H1 (cell line): Measurements from ENCODE around the gene CD151. TPM values are rescaled to one million over a fixed set of nuclear protein-coding genes. Genes with fewer than 3 reads are reported as not detected.

Source experiments
- CTCF ChIA-PET: fragments of 300-600 bp; sonication (Branson Sonifier 250); formaldehyde crosslinking; loops from one replicate; lab custom pipeline; 2021; ENCODE audit not compliant: partially characterized antibody; lab: Charles Lee
- POLR2A ChIA-PET: fragments of 300-600 bp; sonication (Branson Sonifier 250); formaldehyde crosslinking; loops from one replicate; lab custom pipeline; 2021; ENCODE audit warnings: inconsistent platforms; ENCODE audit not compliant: partially characterized antibody; lab: Charles Lee
- DNase-seq, 2 experiments: peaks; one replicate each; pipeline versions ENCODE4 v3.0.0 to v3.0.0-alpha.2; 2010 to 2022; ENCODE audit warnings: low spot score in 2 of 2, low read depth in 1 of 2, mixed read lengths in 1 of 2
- FAIRE-seq: peaks from 2 replicates; lab custom pipeline; 2011; peaks lifted over from hg19 to GRCh38; lab: Jason Lieb, UNC
- H2AFZ ChIP-seq: 2 replicates; pipeline ENCODE4 v1.8.1; 2012; ENCODE audit warnings: low read length, inconsistent platforms
- H2AK5ac ChIP-seq: 2 replicates; pipeline ENCODE4 v1.6.1; 2013; ENCODE audit warnings: low read depth, low read length
- H2BK120ac ChIP-seq: replicated peaks from 2 replicates; pipeline ENCODE3; 2013; ENCODE audit warnings: low read depth, low read length, inconsistent platforms
- H2BK12ac ChIP-seq: 2 replicates; pipeline ENCODE4 v1.6.1; 2013; ENCODE audit warnings: low read depth, low read length
- H2BK15ac ChIP-seq: 2 replicates; pipeline ENCODE4 v1.6.1; 2013; ENCODE audit warnings: low read length
- H2BK20ac ChIP-seq: 2 replicates; pipeline ENCODE4 v1.6.1; 2013; ENCODE audit warnings: low read length
- H2BK5ac ChIP-seq: 2 replicates; pipeline ENCODE4 v1.6.1; 2013; ENCODE audit warnings: low read depth, low read length
- H3K14ac ChIP-seq: 2 replicates; pipeline ENCODE4 v1.6.1; 2013; ENCODE audit warnings: inconsistent platforms; ENCODE audit not compliant: insufficient read length
- H3K18ac ChIP-seq: 2 replicates; pipeline ENCODE4 v1.6.1; 2013; ENCODE audit warnings: low read length; ENCODE audit errors: extremely low read depth
- H3K23ac ChIP-seq: 2 replicates; pipeline ENCODE4 v1.6.1; 2013; ENCODE audit warnings: inconsistent platforms; ENCODE audit not compliant: insufficient read length
- H3K23me2 ChIP-seq: 2 replicates; pipeline ENCODE4 v1.6.1; 2013; ENCODE audit warnings: low read depth, low read length
- H3K27ac ChIP-seq: 2 replicates; pipeline ENCODE4 v1.6.1; 2011; ENCODE audit warnings: low read depth, low read length, inconsistent platforms
- H3K27me3 ChIP-seq, 4 experiments: replicated peaks in 1 of 4; 1 replicate in 1 of 4; 2 replicates in 3 of 4; pipeline versions ENCODE4 v1.6.1 to v1.8.1; 2011 to 2013; ENCODE audit warnings: low read length in 3 of 4, mild to moderate bottlenecking in 3 of 4, inconsistent platforms in 2 of 4, mixed read lengths in 2 of 4, moderate library complexity in 1 of 4; ENCODE audit not compliant: control insufficient read depth in 3 of 4, insufficient read depth in 3 of 4; ENCODE audit errors: extremely low read depth in 1 of 4
- H3K36me3 ChIP-seq, 4 experiments: 2 replicates each; pipeline versions ENCODE4 v1.6.1 to v1.8.1; 2011 to 2013; ENCODE audit warnings: mild to moderate bottlenecking in 4 of 4, low read length in 3 of 4, moderate library complexity in 2 of 4, control low read depth in 1 of 4, inconsistent platforms in 1 of 4; ENCODE audit not compliant: insufficient read depth in 4 of 4, control insufficient read depth in 2 of 4
- H3K4ac ChIP-seq: replicated peaks from 2 replicates; pipeline ENCODE3; 2013; ENCODE audit warnings: low read length, low read depth, mixed read lengths, inconsistent platforms; ENCODE audit not compliant: insufficient read length
- H3K4me1 ChIP-seq, 4 experiments: replicated peaks in 1 of 4; 1 replicate in 1 of 4; 2 replicates in 3 of 4; pipeline versions ENCODE4 v1.6.1 to v1.8.1; 2011 to 2013; ENCODE audit warnings: low read length in 3 of 4, inconsistent platforms in 2 of 4, mixed read lengths in 1 of 4; ENCODE audit not compliant: insufficient read depth in 4 of 4, control insufficient read depth in 3 of 4
- H3K4me2 ChIP-seq, 2 experiments: 2 replicates each; pipeline versions ENCODE4 v1.6.1 to v1.8.1; 2011 to 2013; ENCODE audit warnings: low read depth in 2 of 2, low read length in 2 of 2, control low read depth in 1 of 2, inconsistent platforms in 1 of 2, mild to moderate bottlenecking in 1 of 2; ENCODE audit not compliant: insufficient read depth in 1 of 2
- H3K4me3 ChIP-seq, 4 experiments: fragments of 200-600, 300-600 bp in 1 of 4; sonication (generic), shearing (Covaris generic), sonication (Bioruptor Twin) in 1 of 4; 2 replicates each; pipeline versions ENCODE4 v1.5.1 to v1.8.1; 2011 to 2016; ENCODE audit warnings: low read length in 4 of 4, low read depth in 3 of 4, control low read depth in 2 of 4, inconsistent platforms in 2 of 4, mild to moderate bottlenecking in 2 of 4, mixed read lengths in 1 of 4, moderate library complexity in 1 of 4; ENCODE audit not compliant: insufficient read depth in 2 of 4; ENCODE audit errors: extremely low read depth in 1 of 4
- H3K56ac ChIP-seq: replicated peaks from 2 replicates; pipeline ENCODE3; 2013; ENCODE audit warnings: low read depth, mild to moderate bottlenecking, mixed read lengths, low read length, inconsistent platforms; ENCODE audit not compliant: insufficient read length
- H3K79me1 ChIP-seq: 2 replicates; pipeline ENCODE4 v1.6.1; 2013; ENCODE audit warnings: low read depth, low read length, control low read depth
- H3K79me2 ChIP-seq, 2 experiments: 2 replicates each; pipeline versions ENCODE4 v1.6.1 to v1.8.1; 2012 to 2013; ENCODE audit warnings: low read length in 2 of 2, mild to moderate bottlenecking in 2 of 2, inconsistent platforms in 1 of 2; ENCODE audit not compliant: insufficient read depth in 2 of 2, control insufficient read depth in 1 of 2
- H3K9ac ChIP-seq, 4 experiments: replicated peaks in 1 of 4; 1 replicate in 1 of 4; 2 replicates in 3 of 4; pipeline versions ENCODE4 v1.6.1 to v1.8.1; 2011 to 2013; ENCODE audit warnings: low read depth in 3 of 4, low read length in 3 of 4, control low read depth in 2 of 4, mild to moderate bottlenecking in 2 of 4, moderate library complexity in 2 of 4, inconsistent platforms in 1 of 4; ENCODE audit errors: extremely low read depth in 1 of 4
- H3K9me3 ChIP-seq, 2 experiments: 2 replicates each; pipeline versions ENCODE4 v1.6.1 to v1.8.1; 2012 to 2013; ENCODE audit warnings: mild to moderate bottlenecking in 2 of 2, moderate library complexity in 2 of 2, control low read depth in 1 of 2, inconsistent platforms in 1 of 2, low read depth in 1 of 2, low read length in 1 of 2, mixed read lengths in 1 of 2; ENCODE audit not compliant: insufficient read depth in 2 of 2
- H4K20me1 ChIP-seq, 2 experiments: replicated peaks in 1 of 2; 2 replicates each; pipeline versions ENCODE3 to v1.8.1; 2011 to 2013; ENCODE audit warnings: inconsistent platforms in 2 of 2, low read length in 2 of 2, mild to moderate bottlenecking in 1 of 2; ENCODE audit not compliant: insufficient read depth in 2 of 2, control insufficient read depth in 1 of 2
- H4K5ac ChIP-seq: 2 replicates; pipeline ENCODE4 v1.6.1; 2013; ENCODE audit warnings: low read length, low read depth, mixed read lengths, inconsistent platforms; ENCODE audit not compliant: insufficient read length
- H4K8ac ChIP-seq: 2 replicates; pipeline ENCODE4 v1.8.0; 2013; ENCODE audit warnings: mild to moderate bottlenecking, moderate library complexity, low read length, inconsistent platforms; ENCODE audit not compliant: insufficient read depth; ENCODE audit errors: extremely low read depth
- H4K91ac ChIP-seq: replicated peaks from 2 replicates; pipeline ENCODE3; 2013; ENCODE audit warnings: low read length, mixed read lengths, inconsistent platforms; ENCODE audit not compliant: insufficient read length
- BACH1 ChIP-seq: IDR thresholded peaks from 2 replicates; pipeline ENCODE4 v1.6.1; 2012; ENCODE audit warnings: low read length, improper control_type of control experiment
- CEBPB ChIP-seq: IDR thresholded peaks from 2 replicates; pipeline ENCODE4 v1.6.1; 2012; ENCODE audit warnings: low read depth, low read length
- HDAC2 ChIP-seq, 2 experiments: fragments of 300-600 bp in 1 of 2; sonication (generic) in 1 of 2; IDR thresholded peaks; 2 replicates each; pipeline ENCODE4 v1.6.1; 2011 to 2012; ENCODE audit warnings: low read depth in 2 of 2, low read length in 2 of 2, mild to moderate bottlenecking in 2 of 2, moderate library complexity in 2 of 2, borderline replicate concordance in 1 of 2, inconsistent platforms in 1 of 2
- MAX ChIP-seq: IDR thresholded peaks from 2 replicates; pipeline ENCODE4 v1.6.1; 2012; ENCODE audit warnings: inconsistent platforms
- PHF8 ChIP-seq: fragments of 200-600 bp; sonication (generic); conservative IDR thresholded peaks from 2 replicates; pipeline ENCODE4 v1.7.1; 2012; ENCODE audit warnings: low read depth, mild to moderate bottlenecking, inconsistent platforms, low read length, moderate library complexity
- POLR2AphosphoS5 ChIP-seq: IDR thresholded peaks from 2 replicates; pipeline ENCODE4 v1.6.1; 2011; ENCODE audit warnings: low read depth, low read length
- SIN3A ChIP-seq, 2 experiments: IDR thresholded peaks in 1 of 2; conservative IDR thresholded peaks in 1 of 2; 2 replicates each; pipeline ENCODE4 v1.6.1; 2011 to 2012; ENCODE audit warnings: low read length in 2 of 2, improper control_type of control experiment in 1 of 2, low read depth in 1 of 2, mild to moderate bottlenecking in 1 of 2
- TAF1 ChIP-seq: IDR thresholded peaks from 2 replicates; pipeline ENCODE4 v1.6.1; 2011; ENCODE audit warnings: mild to moderate bottlenecking, low read depth, low read length
- TAF7 ChIP-seq: optimal IDR thresholded peaks from 2 replicates; pipeline ENCODE3; 2011; ENCODE audit warnings: low read depth, mild to moderate bottlenecking, inconsistent platforms, low read length, moderate library complexity, borderline replicate concordance
- TBP ChIP-seq: IDR thresholded peaks from 2 replicates; pipeline ENCODE4 v1.6.1; 2011; ENCODE audit warnings: low read depth, low read length, improper control_type of control experiment
- WGBS, 2 experiments: shearing (Covaris generic) in 1 of 2; methylation state at CpG; one replicate each; pipeline versions ENCODE4 v1.1.6 to v1.1.7; 2013 to 2015; ENCODE audit warnings: low lambda C conversion rate in 2 of 2, mixed read lengths in 2 of 2, inconsistent platforms in 1 of 2, low coverage in 1 of 2, missing lambda C conversion rate in 1 of 2; ENCODE audit not compliant: insufficient replicate concordance in 2 of 2, insufficient coverage in 1 of 2, insufficient read length in 1 of 2; ENCODE audit errors: extremely low coverage in 1 of 2, missing lambda C conversion rate in 1 of 2; 5-methylcytosine and 5-hydroxymethylcytosine counted together
- polyA plus RNA-seq, 7 experiments: library from polyadenylated mRNA; depleted of rRNA in 3 of 7; stranded (reverse) in 5 of 7; unstranded in 2 of 7; fragments of >200 nt in 5 of 7; fragments of 200-250 nt in 2 of 7; gene quantifications; 1 replicate in 5 of 7; 2 replicates in 1 of 7; 4 replicates in 1 of 7; pipeline versions ENCODE4 v1.2.1 to v1.2.3, GENCODE V29; 2011 to 2013; ENCODE audit warnings: missing spikeins in 2 of 7, mixed read lengths in 2 of 7
- total RNA-seq: library from RNA; stranded (reverse); fragmentation: NEBNext Ultra II Directional; extraction: Animal tissue kit (Norgen Biotek cat#: 25700); gene quantifications from 2 replicates; pipeline ENCODE4 v1.2.1, GENCODE V29; 2021

CD151 gene
- total and polyA plus RNA-seq, 2 of the 8 experiments (the other 6 are each of a cell fraction or from before 2014, with no cell fraction given) = 101 to 212 TPM

DNA sequence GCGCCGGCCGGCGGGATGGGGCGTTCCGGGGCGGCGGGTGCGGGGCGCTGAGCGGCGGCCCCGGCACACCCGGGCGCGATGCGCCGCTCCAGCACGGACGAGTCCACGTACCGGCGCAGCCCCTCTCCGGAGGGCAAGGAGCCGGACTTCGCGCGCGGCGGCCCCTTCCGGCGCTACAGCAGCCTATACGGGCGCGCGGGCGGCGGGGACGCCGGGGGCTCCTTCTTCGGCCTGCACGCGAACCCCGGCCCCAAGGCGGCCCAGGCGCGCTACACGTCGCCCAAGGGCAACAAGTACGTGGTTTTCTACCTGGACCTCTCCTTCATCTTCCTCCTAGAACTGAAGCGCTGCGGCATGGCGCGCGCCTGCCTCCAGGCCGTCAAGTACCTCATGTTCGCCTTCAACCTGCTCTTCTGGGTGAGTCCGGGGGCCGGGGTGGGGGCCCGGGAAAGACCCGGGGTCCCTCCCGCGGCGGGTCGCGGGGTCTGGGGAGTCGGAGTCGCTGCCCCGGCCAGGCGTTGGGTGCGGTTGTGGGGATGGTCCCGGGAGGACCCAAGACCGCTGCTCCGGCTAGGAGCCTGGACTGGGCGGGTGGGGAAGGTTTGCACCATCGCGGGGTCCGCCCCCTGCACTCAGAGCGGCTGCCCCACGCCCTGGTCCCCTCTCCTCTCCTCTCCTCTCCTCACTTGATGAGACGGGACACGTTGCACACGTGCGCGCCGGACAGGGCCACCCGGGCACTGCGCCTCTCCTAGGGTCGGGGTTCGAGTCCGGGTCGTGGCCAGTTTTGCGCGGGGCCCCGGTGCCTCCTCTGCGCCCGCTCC is 17.4 kb downstream of the CD151 start:
- 4% methylated on average over 48 of the region's 97 CpGs; no CpG with 5 or more reads in 1 of the 2 experiments for WGBS, 2 experiments

More for the DNA sequence above, 17.4 kb downstream of the CD151 start:
- TF ChIP-seq TBP (0 out of 2 replicates have a peak, but pooled peaks have one; percentile 13), CEBPB (no peak), BACH1 (peak; percentile 9; the same call in 1 of the 2 replicates), TAF1 (0 out of 2 replicates have a peak, but pooled peaks have one; percentile 4), TAF7 (no peak), SIN3A (conservative IDR thresholded peaks at IDR 0.05 in 1 of 2, IDR thresholded peaks at IDR 0.05 in 1 of 2; ENCODE audit: low read depth in 1 of 2, low read length in 2 of 2) (0 out of 4 replicates have a peak, but pooled peaks of 1 of the 2 experiments have one; percentile 61), HDAC2 (IDR thresholded peaks at IDR 0.05; ENCODE audit: borderline replicate concordance in 1 of 2, low read depth in 2 of 2, low read length in 2 of 2) (no peak), POLR2AphosphoS5 (no peak), PHF8 (peak; percentile 19; the same call in 1 of the 2 replicates), MAX (no peak; the same call in 1 of the 2 replicates)
- TF ChIP-seq, all 59 proteins: peak for 5
- Histone ChIP-seq H2BK12ac (no peak overlapping the region), H2AK5ac (no peak overlapping the region), H3K18ac (no peak overlapping the region; the same call in 1 of the 2 replicates), H3K23ac (no peak overlapping the region), H2BK5ac (no peak overlapping the region), H3K9ac (peak overlapping the region in 2 of 4 experiments; percentile 6 to 58; a peak in 2 of 7 replicates), H3K36me3 (no peaks in the 10 kb centered on the region), H4K8ac (no peak overlapping the region), H4K20me1 (peaks cover 15 to 38% of the 10 kb centered on the region in 2 experiments), H2BK120ac (no peak overlapping the region), H3K56ac (no peak overlapping the region), H3K4ac (no peak overlapping the region), H3K27ac (no peak overlapping the region), H3K4me1 (peaks cover 0 to 45% (median 27%) of the 10 kb centered on the region in 4 experiments; a peak in 6 of 7 replicates), H2AFZ (no peak overlapping the region), H2BK20ac (no peak overlapping the region), H3K79me1 (peaks cover 2% of the 10 kb centered on the region; the same call in 1 of the 2 replicates), H3K14ac (no peak overlapping the region), H3K23me2 (peaks cover 18% of the 10 kb centered on the region; the same call in 1 of the 2 replicates), H3K4me3 (peak overlapping the region; percentile 38 to 69 (median 55)), H3K4me2 (peak overlapping the region; percentile 67 to 86), H3K27me3 (peaks cover 0 to 2% (median 0%) of the 10 kb centered on the region in 4 experiments; a peak in 4 of 7 replicates), H3K9me3 (no peaks in the 10 kb centered on the region), H2BK15ac (no peak overlapping the region), H3K79me2 (peaks cover 0 to 9% of the 10 kb centered on the region in 2 experiments; a peak in 1 of 4 replicates), H4K5ac (no peak overlapping the region), H4K91ac (no peak overlapping the region)
- FAIRE-seq (no peak), DNase-seq (no peak)
- POLR2A ChIA-PET = interaction anchor here (0.7 to 40.4 kb wide), 9 partner anchors 7 to 50 kb away, joined by 3 to 1917 read pairs (median 7); partner anchors contain the start of genes CD151, CEND1, CRACR2B and PIDD1
- CTCF ChIA-PET = interaction anchor here (1.0 to 5.4 kb wide), 7 partner anchors 16 to 201 kb away, joined by 3 to 35 read pairs (median 15); no protein-coding TSS in a partner anchor
